HFF-Myc (cell line): ENCODE data around the gene ZNF503.

ENCODE experiments used
- DNase-seq: peaks from one replicate; pipeline ENCODE4 v3.0.0-alpha.2; 2011; ENCODE audit warnings: low read depth; ENCODE audit errors: extremely low read depth
- H3K4me3 ChIP-seq: replicated peaks from 2 replicates; pipeline ENCODE4 v1.5.1; 2011; ENCODE audit warnings: low read depth, mild to moderate bottlenecking, control low read depth, low read length
- CTCF ChIP-seq: IDR thresholded peaks from 2 replicates; pipeline ENCODE4 v1.5.1; 2012; ENCODE audit warnings: mild to moderate bottlenecking, low read depth, low read length, control low read depth; ENCODE audit errors: missing control alignments

The ZNF503 gene

DNA sequence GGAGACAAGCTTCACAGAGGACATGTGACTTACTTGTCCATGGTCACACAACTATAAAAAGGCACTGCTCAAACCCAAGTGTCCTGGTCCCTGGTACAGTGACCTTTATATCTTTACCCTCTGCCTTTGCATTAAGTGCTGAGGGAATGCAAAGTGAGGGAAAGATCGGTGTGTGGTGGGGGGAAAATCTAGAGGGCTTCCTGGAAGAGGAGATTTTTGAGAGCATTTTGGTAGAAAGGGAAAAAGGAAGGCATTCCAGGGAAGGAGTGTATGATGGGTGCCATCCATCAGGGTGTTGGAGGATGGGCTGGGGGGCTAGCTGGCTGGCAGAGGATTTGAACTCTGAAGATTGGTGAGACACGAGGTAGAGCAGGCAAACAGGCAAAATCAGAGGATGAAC lies 9.3 kb downstream of the ZNF503 start:
- no peak for DNase-seq
- no peak overlapping the region for H3K4me3 ChIP-seq

GRCh38 chr10:75390178-75390577 lies 11.4 kb downstream of the ZNF503 start:
- no peak for DNase-seq
- no peak for TF ChIP-seq CTCF
- H3K4me3 ChIP-seq = no peak overlapping the region

More for the DNA sequence above, 9.3 kb downstream of the ZNF503 start:
- no peak for TF ChIP-seq CTCF

DNA sequence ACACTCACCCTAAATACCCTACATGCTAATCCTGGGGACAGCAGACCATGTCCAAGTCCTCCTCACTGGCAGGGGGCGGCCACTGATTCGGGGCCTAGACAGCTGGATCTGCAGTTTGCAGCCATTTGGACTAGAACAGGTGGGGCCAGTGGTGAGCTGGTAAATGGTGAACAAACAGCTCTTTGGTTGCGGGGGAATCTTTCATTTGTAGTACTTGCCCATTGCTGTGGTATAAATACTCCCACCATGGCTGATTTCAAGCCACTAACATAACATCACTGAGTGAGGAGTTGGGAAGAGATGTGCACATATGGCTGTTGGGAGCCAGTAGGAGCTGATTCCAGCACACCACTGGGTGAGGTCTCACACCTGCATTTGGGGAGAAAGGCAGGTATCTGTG lies 13.5 kb downstream of the ZNF503 start:
- no peak for DNase-seq
- TF ChIP-seq CTCF = no peak
- no peak overlapping the region for H3K4me3 ChIP-seq

DNA sequence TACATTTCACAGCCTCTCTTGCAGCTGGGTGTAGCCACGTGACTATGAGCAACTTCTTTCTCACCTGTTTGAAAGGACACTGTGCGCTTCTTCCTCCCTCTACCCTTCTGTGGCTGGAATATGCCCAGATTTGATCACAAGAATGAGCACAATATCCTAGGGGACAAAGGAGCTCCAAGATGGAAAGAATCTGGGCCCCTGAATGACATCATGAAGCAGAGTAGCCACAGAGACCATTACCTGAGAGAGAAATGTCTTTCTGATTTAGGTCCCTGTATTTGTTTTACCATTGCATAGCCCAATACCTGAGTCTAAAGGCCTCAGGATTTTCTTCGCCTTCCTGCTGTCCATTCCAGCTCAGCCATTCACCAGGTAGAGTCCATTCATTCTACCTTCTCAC lies 15.4 kb downstream of the ZNF503 start:
- DNase-seq = no peak
- H3K4me3 ChIP-seq = no peak overlapping the region
- TF ChIP-seq CTCF = no peak

GRCh38 chr10:75379817-75380216 lies 21.7 kb downstream of the ZNF503 start:
- TF ChIP-seq CTCF = no peak
- no peak for DNase-seq
- no peak overlapping the region for H3K4me3 ChIP-seq

DNA sequence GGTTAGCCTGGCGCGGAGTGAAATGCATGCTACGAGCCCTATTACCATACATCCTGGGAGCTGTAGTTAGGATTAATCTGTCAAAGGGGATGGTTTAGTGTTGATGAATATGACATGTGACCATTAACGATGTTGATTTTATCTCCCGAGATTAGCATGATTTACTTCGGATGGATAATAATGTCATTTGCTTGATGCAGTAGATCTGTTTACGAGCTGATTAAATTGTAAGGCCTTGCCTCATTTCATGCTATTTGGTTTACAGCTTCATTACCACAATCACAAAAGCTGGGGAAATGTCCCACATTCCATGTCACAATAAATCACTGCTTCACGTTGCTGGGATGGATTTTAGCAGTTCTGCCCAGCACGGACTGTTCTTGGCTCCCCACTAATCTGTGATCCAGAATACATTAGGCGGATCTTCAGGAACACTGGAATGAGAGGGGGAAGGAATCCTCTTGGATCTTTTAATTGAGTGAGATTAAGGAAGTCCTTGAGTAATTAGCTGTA lies 22.3 kb downstream of the ZNF503 start:
- TF ChIP-seq CTCF = no peak
- no peak overlapping the region for H3K4me3 ChIP-seq
- no peak for DNase-seq

DNA sequence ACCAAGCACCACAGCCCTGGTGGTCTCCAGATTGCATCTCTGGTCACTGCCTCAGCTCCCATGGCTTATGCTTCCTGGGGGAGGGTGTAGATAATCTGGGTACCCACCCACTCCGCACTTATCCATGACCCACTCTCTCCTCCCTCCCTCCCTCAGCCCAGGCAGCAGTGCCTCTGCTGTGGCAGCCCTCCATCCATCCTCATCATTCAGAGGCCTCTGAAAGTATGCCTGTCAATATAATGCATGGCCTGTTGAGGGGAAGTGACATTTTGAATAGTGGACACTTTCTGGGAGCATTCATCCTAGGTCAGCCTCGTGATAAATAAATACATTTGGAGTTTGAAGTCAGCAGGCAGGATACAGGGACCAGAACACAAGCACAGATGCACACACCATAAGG lies 23.2 kb downstream of the ZNF503 start:
- DNase-seq = no peak
- TF ChIP-seq CTCF = no peak
- no peak overlapping the region for H3K4me3 ChIP-seq
